Fibroblast of the aortic adventitia (primary cell): ENCODE measurements around the gene CER1. TPM values are rescaled to one million over a fixed set of nuclear protein-coding genes. Genes with fewer than 3 reads are reported as not detected.
"Not testable (repeated sequence)": the region's sequence is repeated elsewhere in the genome, so short reads cannot be mapped to it uniquely, and the experiment has no call there.

Experiments
- DNase-seq: peaks from one replicate; pipeline ENCODE4 v3.0.0-alpha.2; 2010; ENCODE audit warnings: low read depth
- H3K4me3 ChIP-seq: 2 replicates; pipeline ENCODE4 v1.5.1; 2011; ENCODE audit warnings: low read depth, mild to moderate bottlenecking, control low read depth, low read length, moderate library complexity
- total RNA-seq: library from RNA; depleted of rRNA; stranded (reverse); fragments of >200 nt; gene quantifications from 2 replicates; pipeline ENCODE4 v1.2.3, GENCODE V29; 2012; ENCODE audit warnings: low replicate concordance
- TF ChIP-seq, protein P1 (sequence below): IDR thresholded peaks from 2 replicates; pipeline ENCODE4 v1.5.1; 2011; ENCODE audit warnings: mild to moderate bottlenecking, low read length, control low read depth, inconsistent platforms; ENCODE audit not compliant: insufficient read depth

The CER1 gene
- total RNA-seq, 1 donor = not detected

DNA sequence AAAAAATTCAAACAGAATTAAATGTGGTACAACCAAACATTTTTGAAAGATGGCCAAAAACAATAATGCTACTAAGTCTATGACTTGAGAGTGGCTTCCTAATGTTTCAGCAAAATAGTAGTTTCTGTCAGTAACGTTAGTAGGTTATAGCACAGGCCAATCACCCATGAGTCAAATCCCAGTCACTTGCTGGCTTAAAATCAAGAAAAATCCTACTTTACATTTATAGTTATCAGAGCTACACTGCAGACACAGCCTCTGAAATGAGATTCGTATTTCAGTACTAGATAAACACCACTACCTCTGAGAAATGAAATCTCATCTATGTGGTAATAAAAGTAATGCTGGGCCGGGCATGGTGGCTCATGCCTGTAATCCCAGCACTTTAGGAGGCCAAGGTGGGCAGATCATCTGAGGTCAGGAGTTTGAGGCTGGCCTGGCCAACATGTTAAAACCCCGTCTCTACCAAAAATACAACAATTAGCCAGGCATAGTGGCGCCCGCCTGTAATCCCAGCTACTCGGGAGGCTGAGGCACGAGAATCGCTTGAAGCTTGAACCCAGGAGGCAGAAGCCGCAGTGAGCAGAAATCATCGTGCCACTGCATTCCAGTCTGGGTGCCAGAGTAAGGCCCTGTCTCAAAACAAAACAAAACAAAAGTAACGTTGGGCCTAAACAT is 35.4 kb downstream of the CER1 start:
- no peak overlapping the region for H3K4me3 ChIP-seq
- TF ChIP-seq, protein P1, sequence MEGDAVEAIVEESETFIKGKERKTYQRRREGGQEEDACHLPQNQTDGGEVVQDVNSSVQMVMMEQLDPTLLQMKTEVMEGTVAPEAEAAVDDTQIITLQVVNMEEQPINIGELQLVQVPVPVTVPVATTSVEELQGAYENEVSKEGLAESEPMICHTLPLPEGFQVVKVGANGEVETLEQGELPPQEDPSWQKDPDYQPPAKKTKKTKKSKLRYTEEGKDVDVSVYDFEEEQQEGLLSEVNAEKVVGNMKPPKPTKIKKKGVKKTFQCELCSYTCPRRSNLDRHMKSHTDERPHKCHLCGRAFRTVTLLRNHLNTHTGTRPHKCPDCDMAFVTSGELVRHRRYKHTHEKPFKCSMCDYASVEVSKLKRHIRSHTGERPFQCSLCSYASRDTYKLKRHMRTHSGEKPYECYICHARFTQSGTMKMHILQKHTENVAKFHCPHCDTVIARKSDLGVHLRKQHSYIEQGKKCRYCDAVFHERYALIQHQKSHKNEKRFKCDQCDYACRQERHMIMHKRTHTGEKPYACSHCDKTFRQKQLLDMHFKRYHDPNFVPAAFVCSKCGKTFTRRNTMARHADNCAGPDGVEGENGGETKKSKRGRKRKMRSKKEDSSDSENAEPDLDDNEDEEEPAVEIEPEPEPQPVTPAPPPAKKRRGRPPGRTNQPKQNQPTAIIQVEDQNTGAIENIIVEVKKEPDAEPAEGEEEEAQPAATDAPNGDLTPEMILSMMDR = no peak
- peak; percentile 82 for DNase-seq

DNA sequence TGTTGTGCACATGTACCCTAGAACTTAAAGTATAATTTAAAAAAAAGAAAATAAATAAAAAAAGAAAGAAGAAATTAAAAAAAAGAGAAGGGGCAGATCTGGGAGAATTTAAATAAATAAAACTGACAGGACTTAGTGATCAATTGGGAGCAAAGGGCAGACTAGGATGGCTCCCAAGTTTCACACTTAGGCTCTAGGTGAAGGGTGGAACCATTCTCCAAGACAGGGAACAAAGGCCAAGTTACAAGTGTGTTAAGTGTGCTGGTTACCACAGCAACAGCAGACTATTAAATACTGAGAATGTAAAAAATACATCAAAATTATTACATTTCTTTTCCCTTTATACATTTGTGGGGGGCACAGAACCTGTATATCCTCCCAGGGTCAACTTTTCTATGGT is 36.4 kb downstream of the CER1 start:
- TF ChIP-seq, protein P1 = no peak
- no peak overlapping the region for H3K4me3 ChIP-seq
- DNase-seq = no peak

DNA sequence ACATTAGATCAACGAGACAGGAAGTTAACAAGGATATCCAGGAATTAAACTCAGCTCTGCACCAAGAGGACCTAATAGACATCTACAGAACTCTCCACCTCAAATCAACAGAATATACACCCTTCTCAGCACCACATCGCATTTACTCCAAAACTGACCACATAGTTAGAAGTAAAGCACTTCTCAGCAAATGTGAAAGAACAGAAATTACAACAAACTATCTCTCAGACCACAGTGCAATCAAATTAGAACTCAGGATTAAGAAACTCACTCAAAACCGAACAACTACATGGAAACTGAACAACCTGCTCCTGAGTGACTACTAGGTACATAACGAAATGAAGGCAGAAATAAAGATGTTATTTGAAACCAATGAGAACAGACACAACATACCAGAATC is 39.9 kb downstream of the CER1 start:
- DNase-seq, H3K4me3 ChIP-seq: not testable (repeated sequence)

DNA sequence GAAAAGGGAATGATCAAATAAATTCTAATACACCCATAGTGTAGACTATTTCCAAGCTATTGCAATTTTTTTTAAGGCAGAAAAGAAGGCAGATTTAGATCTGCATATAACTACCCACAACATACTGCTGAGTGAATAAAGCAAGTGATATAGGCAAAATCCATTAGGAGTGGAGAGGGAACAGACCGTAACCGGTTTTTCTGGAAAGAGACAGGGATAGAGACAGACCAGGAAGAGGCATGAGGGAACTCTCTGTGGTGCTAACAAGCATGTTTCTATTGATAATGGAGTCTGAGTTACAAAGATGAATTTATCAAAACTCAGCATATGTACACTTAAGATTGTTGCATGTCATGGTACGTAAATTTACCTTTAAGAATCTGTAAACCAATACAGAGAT is 43.8 kb downstream of the CER1 start:
- DNase-seq = no peak
- TF ChIP-seq, protein P1 = no peak

DNA sequence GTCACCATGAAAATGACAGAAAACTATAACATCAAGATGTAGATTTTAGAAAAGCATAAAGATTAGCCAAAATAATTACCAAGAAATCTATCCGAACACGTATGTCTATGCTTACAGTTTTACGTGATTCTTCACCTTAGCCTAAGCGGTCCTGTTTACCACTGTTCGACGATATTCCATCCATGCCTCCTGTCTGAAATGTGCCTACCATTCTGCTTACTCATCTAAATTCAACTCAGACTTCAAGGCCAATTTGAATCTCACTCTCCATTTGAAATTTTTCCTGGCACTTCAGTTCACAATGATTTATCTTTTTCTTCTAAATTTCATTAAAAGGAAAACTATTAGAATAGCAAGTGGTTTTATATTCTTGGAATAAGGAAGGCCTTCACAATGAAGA is 44.7 kb downstream of the CER1 start:
- DNase-seq = no peak
- TF ChIP-seq, protein P1 = no peak
- no peak overlapping the region for H3K4me3 ChIP-seq

More for the DNA sequence above, 43.8 kb downstream of the CER1 start:
- H3K4me3 ChIP-seq = no peak overlapping the region

DNA sequence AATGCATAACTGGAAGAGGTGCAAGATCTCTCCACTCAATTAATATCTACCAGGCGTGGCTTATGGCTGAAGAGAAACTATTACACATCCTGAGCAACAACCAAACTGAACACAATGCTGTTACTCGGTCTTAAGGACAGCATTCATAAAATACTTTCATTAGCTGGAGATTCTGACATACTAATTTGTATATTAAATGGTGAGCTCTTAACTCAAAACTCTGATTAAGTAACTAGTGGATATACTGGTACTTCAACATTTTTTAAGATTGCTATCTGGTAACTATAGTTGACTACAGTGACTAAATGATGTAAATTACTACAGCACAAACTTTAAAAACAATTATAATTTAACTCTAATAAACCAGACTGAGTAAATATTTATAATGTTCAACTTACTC is 45.1 kb downstream of the CER1 start:
- H3K4me3 ChIP-seq = no peak overlapping the region
- TF ChIP-seq, protein P1 = no peak
- no peak for DNase-seq

DNA sequence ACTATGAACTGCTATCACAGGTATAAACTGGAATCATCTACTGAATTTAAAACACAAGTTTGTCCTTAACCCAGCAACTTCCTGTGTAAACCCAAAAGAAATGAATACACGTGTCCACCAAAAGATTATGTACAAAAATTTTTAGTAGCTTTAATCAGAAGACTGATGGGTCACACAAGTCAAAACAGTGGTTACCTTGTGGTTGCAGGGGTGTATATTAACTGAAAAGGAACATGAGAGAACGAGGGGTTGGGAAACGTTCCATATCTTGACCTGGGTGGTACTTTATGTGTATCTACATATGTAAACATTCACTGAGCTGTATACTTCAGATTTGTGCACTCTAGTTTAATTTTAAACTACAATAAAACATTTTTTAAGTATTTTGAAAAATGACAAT is 47.9 kb downstream of the CER1 start:
- TF ChIP-seq, protein P1 = no peak
- no peak overlapping the region for H3K4me3 ChIP-seq
- DNase-seq = no peak
